RWPE2 (cell line): Measurements from ENCODE around the gene ADA.

Source experiments
- ATAC-seq: fragments of 200-7000 bp; cut with Tn5 transposase; 3 replicates; pipeline ENCODE4 v1.9.1; 2021; ENCODE audit warnings: low read depth
- DNase-seq: peaks from one replicate; pipeline ENCODE4 v3.0.0-alpha.2; 2020; ENCODE audit warnings: low spot score
- H3K27ac ChIP-seq: fragments of 450-650 bp; 2 replicates; pipeline ENCODE4 v1.5.1; 2017; ENCODE audit warnings: mild to moderate bottlenecking; ENCODE audit not compliant: poor library complexity, severe bottlenecking
- H3K27me3 ChIP-seq: fragments of 250-450 bp; sonication (Bioruptor Pico); 2 replicates; pipeline ENCODE4 v1.5.1; 2021; ENCODE audit warnings: mild to moderate bottlenecking, moderate library complexity; ENCODE audit not compliant: insufficient read depth, poor library complexity, severe bottlenecking
- H3K36me3 ChIP-seq: fragments of 250-450 bp; sonication (Bioruptor Pico); 2 replicates; pipeline ENCODE4 v1.5.1; 2020; ENCODE audit warnings: low read depth, mild to moderate bottlenecking, moderate library complexity
- H3K4me1 ChIP-seq: fragments of 250-450 bp; sonication (Bioruptor Pico); 2 replicates; pipeline ENCODE4 v1.5.1; 2021; ENCODE audit warnings: mild to moderate bottlenecking, moderate library complexity; ENCODE audit not compliant: insufficient read depth, poor library complexity, severe bottlenecking
- H3K4me3 ChIP-seq: fragments of 250-450 bp; sonication (Bioruptor Pico); 2 replicates; pipeline ENCODE4 v1.5.1; 2021; ENCODE audit warnings: mild to moderate bottlenecking, moderate library complexity; ENCODE audit not compliant: severe bottlenecking
- H3K9me3 ChIP-seq: fragments of 250-450 bp; sonication (Bioruptor Pico); 2 replicates; pipeline ENCODE4 v1.5.1; 2021; ENCODE audit warnings: mild to moderate bottlenecking, moderate library complexity; ENCODE audit not compliant: severe bottlenecking
- CTCF ChIP-seq: fragments of 450-650 bp; IDR thresholded peaks from one replicate; pipeline ENCODE4 v1.5.1; 2017; ENCODE audit warnings: mild to moderate bottlenecking, moderate library complexity; ENCODE audit not compliant: poor library complexity, severe bottlenecking

ADA gene

GRCh38 chr20:44633187-44633810, 18.2 kb downstream of the ADA start:
- H3K27me3 ChIP-seq = no peaks in the 10 kb centered on the region
- H3K4me3 ChIP-seq = no peak overlapping the region
- peaks cover 18% of the 10 kb centered on the region for H3K36me3 ChIP-seq
- no peaks in the 10 kb centered on the region for H3K4me1 ChIP-seq
- H3K9me3 ChIP-seq = no peaks in the 10 kb centered on the region
- DNase-seq (peak; percentile 66), ATAC-seq (no peak)
- TF ChIP-seq CTCF = no peak
- no peak overlapping the region for H3K27ac ChIP-seq

GRCh38 chr20:44632103-44632752, 19.3 kb downstream of the ADA start:
- peaks cover 18% of the 10 kb centered on the region for H3K36me3 ChIP-seq
- DNase-seq = peak; percentile 68

GRCh38 chr20:44630297-44630696, 21.2 kb downstream of the ADA start:
- Histone ChIP-seq H3K4me3 (no peak overlapping the region), H3K27ac (no peak overlapping the region), H3K27me3 (no peaks in the 10 kb centered on the region), H3K36me3 (peaks cover 15% of the 10 kb centered on the region), H3K4me1 (no peaks in the 10 kb centered on the region), H3K9me3 (no peaks in the 10 kb centered on the region)
- TF ChIP-seq CTCF = no peak
- no peak for DNase-seq
- no peak for ATAC-seq

More at GRCh38 chr20:44632103-44632752, 19.3 kb downstream of the ADA start:
- no peak overlapping the region for H3K4me3 ChIP-seq
- H3K9me3 ChIP-seq = no peaks in the 10 kb centered on the region
- no peaks in the 10 kb centered on the region for H3K4me1 ChIP-seq
- no peak overlapping the region for H3K27ac ChIP-seq
- no peaks in the 10 kb centered on the region for H3K27me3 ChIP-seq
- TF ChIP-seq CTCF = no peak
- ATAC-seq = no peak

GRCh38 chr20:44629542-44629941, 22.0 kb downstream of the ADA start:
- DNase-seq (peak; percentile 78), ATAC-seq (no peak; the same call in 2 of the 3 replicates)
- peaks cover 12% of the 10 kb centered on the region for H3K36me3 ChIP-seq
- H3K4me3 ChIP-seq = no peak overlapping the region
- no peak for TF ChIP-seq CTCF
- no peaks in the 10 kb centered on the region for H3K27me3 ChIP-seq
- no peaks in the 10 kb centered on the region for H3K9me3 ChIP-seq
- no peaks in the 10 kb centered on the region for H3K4me1 ChIP-seq
- no peak overlapping the region for H3K27ac ChIP-seq

- peak; percentile 80 for DNase-seq
- TF ChIP-seq CTCF = no peak
- Histone ChIP-seq H3K27ac (no peak overlapping the region), H3K36me3 (peaks cover 12% of the 10 kb centered on the region), H3K4me3 (no peak overlapping the region), H3K9me3 (no peaks in the 10 kb centered on the region), H3K27me3 (no peaks in the 10 kb centered on the region), H3K4me1 (no peaks in the 10 kb centered on the region)
- no peak for ATAC-seq
These were observed 22.5 kb downstream of the ADA start for GRCh38 chr20:44629017-44629385.
